GM21390 (cell line): ENCODE results near the gene PRPF4.
A peak's percentile ranks its signal among the peaks of the same experiment; 100 is the strongest.

Experiments
- ATAC-seq: cut with Tn5 transposase; IDR thresholded peaks from one replicate; pipeline ENCODE4 v1.9.1; 2021; ENCODE audit not compliant: unreplicated experiment

The PRPF4 gene

DNA sequence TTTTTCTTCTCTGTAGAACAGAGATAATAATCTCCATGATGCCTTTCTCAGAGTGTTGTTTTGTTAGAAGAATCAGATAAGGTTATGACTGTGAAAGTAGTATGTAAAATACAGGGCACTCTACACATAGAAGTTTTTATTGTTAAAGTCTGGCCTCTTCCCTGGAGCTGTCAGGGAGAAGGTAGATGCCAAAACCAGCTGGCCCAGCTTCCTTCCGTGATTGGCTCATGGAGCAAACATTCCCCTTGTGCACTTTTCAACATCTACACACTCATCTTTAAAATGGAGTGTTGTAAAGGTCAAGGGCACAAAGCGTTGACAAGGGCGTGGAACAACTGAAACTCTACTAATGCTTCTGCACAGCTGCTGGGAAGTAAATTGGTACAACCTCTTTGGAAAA is 35.1 kb downstream of the PRPF4 start:
- no peak for ATAC-seq

DNA sequence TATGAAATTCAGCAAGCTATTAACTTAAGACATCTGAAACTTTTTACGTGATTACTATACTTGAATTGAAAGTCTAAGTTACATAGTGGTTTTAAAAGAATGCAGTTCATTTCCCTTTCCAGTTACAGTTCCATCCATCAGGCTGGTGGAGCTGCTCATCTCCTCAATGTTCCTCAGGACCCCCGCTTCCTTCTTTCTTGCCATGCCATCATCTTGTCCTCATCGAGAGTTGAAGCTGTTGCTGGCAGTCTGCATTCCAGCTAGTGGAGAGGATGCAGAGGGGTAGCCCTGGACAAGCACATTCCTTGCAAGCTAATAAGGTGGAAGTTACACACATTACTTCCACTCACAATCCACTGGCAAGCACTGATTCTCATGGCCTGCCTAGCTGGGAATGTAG is 36.5 kb downstream of the PRPF4 start:
- ATAC-seq: no peak

DNA sequence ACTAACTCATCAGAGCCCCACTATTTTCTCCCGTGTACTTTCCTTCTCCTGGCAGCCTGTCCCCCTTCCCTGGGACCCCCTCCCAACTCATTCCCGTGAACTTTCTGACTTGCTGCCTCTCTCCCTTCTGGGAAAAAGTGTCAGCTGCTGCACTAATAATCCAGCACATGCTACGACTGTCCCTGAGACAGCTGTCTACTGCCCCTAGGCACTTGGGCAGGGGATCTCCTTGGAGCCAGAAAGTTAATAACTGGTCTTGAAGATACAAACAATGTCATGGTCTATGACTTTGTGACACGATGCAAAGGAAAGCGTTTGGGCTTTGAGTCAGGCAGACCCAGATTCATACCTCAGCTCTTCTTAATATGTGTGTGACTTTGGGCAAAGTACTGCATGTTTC is 37.8 kb downstream of the PRPF4 start:
- no peak for ATAC-seq

DNA sequence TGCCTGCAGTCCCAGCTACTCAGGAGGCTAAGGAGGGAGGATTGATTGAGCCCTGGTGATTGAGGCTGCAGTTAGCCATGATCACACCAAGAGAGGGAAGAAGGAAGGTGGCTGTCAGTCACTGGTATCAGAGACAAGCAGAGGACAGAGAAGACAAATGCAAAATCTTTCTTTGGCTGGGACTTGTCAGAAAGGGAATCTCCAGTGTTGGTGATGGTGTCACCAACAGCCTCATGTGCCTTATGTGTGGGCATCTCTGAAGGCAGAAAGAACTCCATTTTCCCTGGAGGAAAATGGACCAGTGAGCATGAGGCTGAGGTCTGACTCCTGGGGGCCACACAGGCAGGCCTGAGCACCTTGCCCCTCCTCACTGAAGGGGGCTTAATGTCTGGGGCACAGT is 39.8 kb downstream of the PRPF4 start:
- ATAC-seq: no peak

DNA sequence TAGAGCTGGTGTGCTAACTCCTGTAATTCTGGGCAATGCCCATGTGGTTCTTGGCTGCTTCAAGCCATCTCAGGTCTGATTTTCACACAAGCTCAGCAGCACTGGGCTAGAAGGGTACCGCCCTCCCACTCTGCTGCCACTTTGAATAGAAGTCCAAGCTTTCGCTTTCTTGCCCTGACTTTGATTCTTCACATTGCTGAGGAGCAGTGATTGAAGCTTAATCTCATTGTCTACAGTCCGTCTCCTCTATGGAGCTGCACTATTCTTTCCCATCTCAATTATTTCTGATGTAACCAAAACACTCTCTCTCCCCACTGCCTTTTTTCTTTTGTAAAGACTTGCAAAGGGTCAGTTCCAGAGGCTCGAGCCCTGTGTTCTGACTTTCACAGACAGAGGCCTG is 40.6 kb downstream of the PRPF4 start:
- no peak for ATAC-seq

DNA sequence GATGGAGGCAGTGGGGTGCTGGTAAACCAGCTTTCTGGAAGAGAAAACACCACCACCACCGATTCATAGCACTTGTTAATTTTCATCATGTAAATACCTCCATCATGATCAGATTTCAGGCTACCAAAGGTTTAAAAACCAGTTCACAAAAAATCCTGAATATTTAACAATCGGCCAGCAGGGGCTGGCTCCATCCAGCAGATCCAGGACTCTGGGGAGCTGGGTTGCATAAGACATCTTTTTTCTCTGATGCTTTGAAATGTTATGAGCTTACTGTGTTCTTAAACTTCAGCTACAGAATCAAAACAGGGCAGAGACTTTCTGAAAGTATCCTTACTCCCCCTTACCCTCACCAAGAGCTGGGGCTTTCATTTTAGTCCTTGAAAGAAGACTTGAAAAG is 42.3 kb downstream of the PRPF4 start:
- ATAC-seq: no peak

DNA sequence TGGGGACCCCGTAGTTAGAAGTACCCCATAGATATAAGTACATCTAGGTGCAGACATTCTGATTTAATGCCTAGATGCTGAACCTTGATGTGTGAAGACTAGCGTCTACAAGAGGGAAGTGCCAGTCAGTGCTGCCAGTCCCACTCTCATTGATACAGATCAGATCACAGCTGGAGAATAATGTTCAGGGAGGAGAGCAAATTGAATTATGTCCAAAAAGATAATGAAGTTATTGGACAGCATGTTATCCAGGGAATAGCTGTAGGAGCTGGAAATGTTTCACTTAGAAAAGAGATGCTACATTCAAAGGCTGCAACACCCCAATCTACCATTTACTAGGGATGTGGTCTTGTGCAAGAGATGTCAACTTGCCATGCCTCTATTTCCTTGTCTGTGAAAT is 43.6 kb downstream of the PRPF4 start:
- no peak for ATAC-seq

DNA sequence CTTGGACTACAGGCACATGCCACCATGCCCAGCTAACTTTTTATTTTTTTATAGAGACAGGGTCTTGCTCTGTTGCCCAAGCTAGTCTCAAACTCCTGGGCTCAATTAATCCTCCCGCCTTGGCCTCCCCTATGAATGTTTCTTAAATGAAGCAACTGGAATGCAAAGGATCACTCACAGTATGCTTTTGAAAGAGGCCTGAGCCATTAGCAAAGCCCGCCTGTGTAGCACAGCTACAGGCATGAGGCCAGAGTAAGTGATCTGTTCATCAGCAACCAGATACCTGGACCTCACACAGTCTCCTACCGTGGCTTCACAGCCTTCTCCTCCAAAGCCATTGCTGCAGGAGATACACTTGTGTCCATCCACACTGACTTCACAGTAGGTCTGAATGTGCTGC is 44.6 kb downstream of the PRPF4 start:
- ATAC-seq: no peak

DNA sequence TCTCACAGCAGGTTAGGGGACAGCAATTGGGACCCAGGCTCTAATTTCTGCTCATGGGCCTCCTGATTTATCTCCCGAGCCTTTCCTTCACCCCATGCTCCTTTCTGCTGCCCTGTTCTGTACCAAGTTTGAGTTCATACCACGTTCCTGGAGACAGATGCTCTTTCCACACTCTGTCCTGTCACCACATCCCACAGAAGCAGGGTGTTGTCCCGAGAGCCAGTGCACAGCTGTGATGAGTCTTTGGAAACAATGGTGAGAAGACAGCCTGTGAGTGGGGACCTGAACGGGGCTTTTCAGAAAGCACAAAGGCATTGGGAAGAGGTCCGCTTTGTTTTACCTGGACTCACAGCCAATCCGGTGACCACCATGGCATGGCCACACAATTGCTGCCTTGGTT is 47.2 kb downstream of the PRPF4 start:
- no peak for ATAC-seq

DNA sequence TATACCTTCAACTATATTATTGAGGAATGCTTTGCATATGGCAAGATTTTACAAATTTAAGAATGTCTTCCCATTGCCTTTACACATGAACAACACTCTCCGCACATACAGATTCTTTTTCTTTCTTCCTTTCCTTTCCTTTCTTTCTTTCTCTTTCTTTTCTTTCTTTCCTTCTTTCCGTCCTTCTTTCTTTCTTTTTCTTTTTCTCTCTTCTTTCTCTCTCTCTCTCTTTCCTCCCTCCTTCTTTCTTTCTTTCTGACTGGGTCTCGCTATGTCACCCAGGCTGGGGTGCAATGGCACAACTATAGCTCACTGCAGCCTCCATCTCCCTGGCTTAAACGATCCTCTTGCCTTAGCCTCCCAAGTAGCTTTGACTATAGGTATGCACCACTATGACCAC is 50.8 kb downstream of the PRPF4 start:
- no peak for ATAC-seq

DNA sequence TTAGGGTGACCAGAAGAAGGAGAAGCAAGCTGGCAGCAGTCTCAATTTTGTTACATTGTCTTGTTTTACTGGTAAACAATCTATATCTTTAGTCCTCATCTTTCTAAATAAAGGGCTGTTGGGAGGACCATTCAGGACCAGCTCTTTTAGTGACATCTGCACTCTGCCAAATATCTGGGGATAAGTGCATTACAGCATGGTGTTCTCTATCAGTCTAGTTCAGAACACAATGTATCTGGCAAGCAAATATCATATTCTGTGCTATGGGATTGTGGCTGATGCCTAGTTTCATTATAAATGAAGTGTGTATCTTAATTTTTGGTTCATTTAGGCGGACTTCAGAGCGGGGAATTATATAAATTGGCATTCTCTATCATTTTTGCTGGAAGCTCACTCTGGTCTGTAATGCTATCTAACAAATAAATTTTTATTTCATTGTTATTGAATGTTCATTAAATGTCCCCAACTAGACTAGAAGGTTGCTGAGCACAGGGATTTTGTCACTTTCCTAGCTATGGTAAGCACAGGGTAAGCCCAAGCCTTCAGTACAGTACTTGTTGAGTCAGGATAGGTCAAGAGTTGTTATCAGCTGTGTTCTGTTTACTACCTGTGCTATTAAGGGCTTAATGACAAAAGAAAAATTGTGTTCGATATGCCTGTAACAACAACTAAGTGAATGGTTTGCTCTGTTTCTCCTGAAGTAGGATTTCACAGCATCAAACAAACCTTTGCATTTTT is 52.8 kb downstream of the PRPF4 start:
- no peak for ATAC-seq

DNA sequence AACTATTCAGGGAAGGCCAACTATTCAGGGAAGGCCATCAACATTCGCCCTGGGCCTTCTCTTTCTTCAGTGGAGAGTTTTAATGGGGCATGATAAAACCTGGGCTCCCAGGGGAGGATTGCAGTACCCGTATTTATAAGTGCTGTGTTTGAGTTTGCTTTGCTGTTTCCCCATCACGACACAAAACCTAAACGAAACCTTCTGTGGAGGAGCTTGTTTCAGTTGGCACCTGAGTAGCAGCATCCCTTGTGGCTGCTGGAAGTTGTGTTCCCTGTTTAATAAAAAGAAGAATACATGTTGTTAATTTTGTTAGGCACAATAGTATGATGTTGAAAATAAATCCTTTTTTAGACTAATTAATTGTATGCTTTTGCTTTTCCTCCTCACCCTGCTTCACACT is 56.3 kb downstream of the PRPF4 start:
- ATAC-seq: no peak

DNA sequence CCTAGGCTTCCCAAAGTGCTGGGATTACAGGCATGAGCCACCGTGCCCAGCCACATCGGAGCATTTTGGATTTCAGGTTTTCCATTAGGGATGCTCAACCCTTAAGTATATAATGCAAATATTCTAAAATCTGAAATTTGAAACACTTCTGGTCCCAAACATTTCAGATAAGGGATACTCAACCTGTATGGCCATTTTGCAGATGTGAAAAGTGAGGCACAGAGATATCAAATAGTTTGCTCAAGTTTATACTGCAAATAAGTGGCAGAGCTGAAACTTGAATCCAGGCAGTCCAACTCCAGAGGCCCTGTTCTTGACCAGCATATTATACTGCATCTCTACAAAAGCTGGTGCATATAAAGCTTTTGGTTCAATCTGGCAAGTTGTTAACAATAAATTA is 62.3 kb downstream of the PRPF4 start:
- ATAC-seq: no peak

DNA sequence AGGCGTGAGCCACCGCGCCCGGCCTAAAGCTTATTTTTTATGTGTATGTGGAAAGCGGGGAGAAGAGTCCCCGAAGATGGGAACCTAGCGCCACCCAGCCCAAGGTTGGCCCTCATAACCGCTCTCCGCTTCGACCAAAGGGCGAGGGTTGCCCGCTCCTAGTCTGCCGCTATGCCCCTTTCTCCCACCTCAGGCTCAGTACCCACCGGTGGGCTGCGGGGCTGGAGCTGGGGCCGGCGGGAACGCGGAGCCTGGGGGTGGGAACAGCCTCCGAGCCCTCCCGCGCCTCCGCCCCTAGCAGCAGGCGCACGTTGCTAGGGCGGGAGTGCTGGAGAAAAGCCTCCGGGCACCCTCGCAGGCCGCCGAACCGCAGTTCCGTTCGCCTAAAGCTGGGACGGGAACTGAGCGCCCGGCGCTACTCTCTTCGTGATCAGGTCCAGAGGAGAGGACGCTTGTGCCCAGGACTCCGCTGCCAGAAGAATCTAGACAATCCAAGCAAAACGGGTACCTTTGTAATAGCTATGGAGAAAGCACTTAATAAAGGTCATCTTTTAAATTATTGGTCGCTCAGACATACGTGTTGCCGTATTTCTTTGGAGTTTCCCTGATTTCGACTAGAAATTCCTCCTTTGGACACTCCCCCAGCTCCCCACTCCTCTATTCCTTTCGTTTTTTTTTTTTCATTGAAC is 64.7 kb downstream of the PRPF4 start, which contains the start of gene WDR31:
Gene WDR31, minus strand, starts transcription at position 265 of the 689 bp plus-strand sequence. CDS start 8,253 bp downstream, outside the sequence.
- ATAC-seq: peak; percentile 98

DNA sequence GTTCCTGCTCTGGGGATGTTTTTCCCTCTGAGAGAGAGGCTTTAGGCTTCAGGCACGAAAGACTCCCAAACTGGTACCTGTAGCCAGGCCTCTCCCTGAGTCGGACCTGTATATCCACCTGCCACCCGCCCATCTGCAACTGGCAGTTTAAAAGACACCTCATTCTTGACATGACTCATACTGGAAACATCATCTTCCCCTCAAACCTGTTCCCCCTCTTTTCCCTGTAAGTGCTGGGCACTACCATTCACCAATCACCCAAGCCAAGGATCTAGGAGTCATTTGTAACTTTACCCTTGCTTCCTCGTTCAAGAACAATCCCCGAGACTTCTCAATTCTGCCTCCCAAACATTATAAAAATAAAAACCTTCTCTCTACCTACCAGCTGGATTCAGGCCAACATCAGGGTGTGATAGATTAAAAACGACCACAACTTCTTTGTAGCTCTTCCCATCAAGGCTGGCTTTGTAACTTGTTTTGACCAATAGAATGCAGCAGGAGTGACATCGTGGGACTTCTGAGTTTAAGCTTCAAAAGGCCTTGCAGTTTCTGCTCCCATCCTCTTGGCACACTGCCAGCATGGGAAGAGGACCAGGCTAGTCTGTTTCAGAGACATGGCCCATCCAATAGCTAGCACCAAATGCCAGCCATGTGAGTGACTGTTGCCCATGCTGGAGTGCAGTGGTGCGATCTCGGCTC is 66.4 kb downstream of the PRPF4 start:
- ATAC-seq: no peak
